Measurements from ENCODE around the gene SLC27A5.
A peak's percentile ranks its signal among the peaks of the same experiment; 100 is the strongest.
"Not testable (repeated sequence)": the region's sequence is repeated elsewhere in the genome, so short reads cannot be mapped to it uniquely, and the experiment has no call there.

The SLC27A5 gene

GRCh38 chr19:58497634-58498170, 14.1 kb downstream of the SLC27A5 start:
- DNase-seq (ENCODE audit: low spot score) = no peak

- DNase-seq (ENCODE audit: low spot score) = no peak
Measured at GRCh38 chr19:58492265-58492664, 19.5 kb downstream of the SLC27A5 start.

- no peak for DNase-seq (ENCODE audit: low spot score)
Measured at GRCh38 chr19:58491393-58491792, 20.4 kb downstream of the SLC27A5 start.

GRCh38 chr19:58484349-58484748, 27.4 kb downstream of the SLC27A5 start:
- DNase-seq (ENCODE audit: low spot score) = not testable (repeated sequence)

GRCh38 chr19:58483776-58484175, 28.0 kb downstream of the SLC27A5 start:
- no peak for DNase-seq (ENCODE audit: low spot score)

- DNase-seq (ENCODE audit: low spot score) = no peak
Measured at GRCh38 chr19:58482372-58482771, 29.4 kb downstream of the SLC27A5 start.

- no peak for DNase-seq (ENCODE audit: low spot score)
Measured at GRCh38 chr19:58480831-58481230, 31.0 kb downstream of the SLC27A5 start.

GRCh38 chr19:58480481-58480830, 31.3 kb downstream of the SLC27A5 start:
- no peak for DNase-seq (ENCODE audit: low spot score)

- no peak for DNase-seq (ENCODE audit: low spot score)
Measured at GRCh38 chr19:58479736-58480480, 31.9 kb downstream of the SLC27A5 start.

- no peak for DNase-seq (ENCODE audit: low spot score)
Measured at GRCh38 chr19:58479303-58479702, 32.5 kb downstream of the SLC27A5 start.

- DNase-seq (ENCODE audit: low spot score) = no peak
Measured at GRCh38 chr19:58477871-58478270, 33.9 kb downstream of the SLC27A5 start.

- no peak for DNase-seq (ENCODE audit: low spot score)
Measured at GRCh38 chr19:58477130-58477529, 34.7 kb downstream of the SLC27A5 start.

GRCh38 chr19:58476498-58477015, 35.2 kb downstream of the SLC27A5 start:
- no peak for DNase-seq (ENCODE audit: low spot score)

GRCh38 chr19:58475714-58476497, 35.9 kb downstream of the SLC27A5 start, which contains the start of gene ZNF446:
ZNF446 (plus strand) TSS chr19:58476352; CDS start chr19:58477219, 867 bp downstream.
- DNase-seq (ENCODE audit: low spot score) = peak; percentile 97

GRCh38 chr19:58474997-58475713, 36.6 kb downstream of the SLC27A5 start:
- no peak for DNase-seq (ENCODE audit: low spot score)

GRCh38 chr19:58474291-58474996, 37.3 kb downstream of the SLC27A5 start:
- no peak for DNase-seq (ENCODE audit: low spot score)

- DNase-seq (ENCODE audit: low spot score) = no peak
Measured at GRCh38 chr19:58473775-58474174, 38.0 kb downstream of the SLC27A5 start.

GRCh38 chr19:58471736-58472135, 40.1 kb downstream of the SLC27A5 start:
- no peak for DNase-seq (ENCODE audit: low spot score)

- not testable (repeated sequence) for DNase-seq (ENCODE audit: low spot score)
Measured at GRCh38 chr19:58470837-58471543, 40.8 kb downstream of the SLC27A5 start.

GRCh38 chr19:58469241-58470013, 42.4 kb downstream of the SLC27A5 start:
- DNase-seq (ENCODE audit: low spot score) = no peak
